Smooth muscle cell (in vitro differentiated cells): ENCODE measurements around the gene NFKB1. TPM values are rescaled to one million over a fixed set of nuclear protein-coding genes. Genes with fewer than 3 reads are reported as not detected.

Experiments
- DNase-seq: peaks from one replicate; lab custom pipeline; 2025; ENCODE audit not compliant: unreplicated experiment; lab: John Stamatoyannopoulos, UW
- H2AFZ ChIP-seq: fragments of 200-600 bp; sonication (generic); 2 replicates; pipeline ENCODE4 v1.6.0; 2016; ENCODE audit warnings: antibody characterized with exemption, low read depth, mild to moderate bottlenecking
- H3F3A ChIP-seq: fragments of 200-600 bp; sonication (generic); 2 replicates; pipeline ENCODE4 v1.6.0; 2017; ENCODE audit warnings: antibody characterized with exemption, low read depth
- H3K27ac ChIP-seq: fragments of 200-600 bp; sonication (generic); 2 replicates; pipeline ENCODE4 v1.5.1; 2016; ENCODE audit warnings: low read depth, mild to moderate bottlenecking
- H3K27me3 ChIP-seq: fragments of 200-600 bp; sonication (generic); 2 replicates; pipeline ENCODE4 v1.6.1; 2016; ENCODE audit warnings: low read depth, mild to moderate bottlenecking
- H3K36me3 ChIP-seq: fragments of 200-600 bp; sonication (generic); 2 replicates; pipeline ENCODE4 v1.5.1; 2016; ENCODE audit warnings: low read depth
- H3K4me1 ChIP-seq: fragments of 200-600 bp; sonication (generic); 2 replicates; pipeline ENCODE4 v1.5.1; 2016; ENCODE audit warnings: low read depth
- H3K4me2 ChIP-seq: fragments of 200-600 bp; sonication (generic); 2 replicates; pipeline ENCODE4 v1.6.0; 2016; ENCODE audit warnings: mild to moderate bottlenecking
- H3K4me3 ChIP-seq: fragments of 200-600 bp; sonication (generic); 2 replicates; pipeline ENCODE4 v1.5.1; 2016; ENCODE audit warnings: mild to moderate bottlenecking
- H3K79me2 ChIP-seq: fragments of 200-600 bp; sonication (generic); 2 replicates; pipeline ENCODE4 v1.6.0; 2016; ENCODE audit warnings: low read depth, mild to moderate bottlenecking
- H3K9ac ChIP-seq: fragments of 200-600 bp; sonication (generic); 2 replicates; pipeline ENCODE4 v1.6.0; 2016; ENCODE audit warnings: low read depth
- H3K9me3 ChIP-seq: fragments of 200-600 bp; sonication (generic); replicated peaks from 2 replicates; pipeline ENCODE4 v1.5.1; 2016; ENCODE audit warnings: low read depth
- H4K20me1 ChIP-seq: fragments of 200-600 bp; sonication (generic); 2 replicates; pipeline ENCODE4 v1.6.0; 2016; ENCODE audit warnings: low read depth
- WGBS: methylation state at CpG from one replicate; pipeline ENCODE4 v1.1.7; 2016; ENCODE audit warnings: low lambda C conversion rate; 5-methylcytosine and 5-hydroxymethylcytosine counted together
- polyA plus RNA-seq: library from polyadenylated mRNA; unstranded; fragments of >200 nt; fragmentation: Nextera tagmentation; extraction: Ambion mirVana; gene quantifications from 2 replicates; pipeline ENCODE4 v1.2.1, GENCODE V29; 2016
- total RNA-seq: library from RNA; depleted of rRNA; stranded (reverse); fragments of >200 nt; gene quantifications from 2 replicates; pipeline ENCODE4 v1.2.3, GENCODE V29; 2014
- TF ChIP-seq, protein P1 (sequence below): fragments of 200-600 bp; sonication (generic); IDR thresholded peaks from 2 replicates; pipeline ENCODE4 v1.5.1; 2017; ENCODE audit warnings: borderline replicate concordance, mild to moderate bottlenecking, antibody characterized with exemption; ENCODE audit not compliant: insufficient read depth, poor library complexity, severe bottlenecking

The NFKB1 gene
- total and polyA plus RNA-seq, 2 experiments from 2014 or later: 15.6 to 16.1 TPM

DNA sequence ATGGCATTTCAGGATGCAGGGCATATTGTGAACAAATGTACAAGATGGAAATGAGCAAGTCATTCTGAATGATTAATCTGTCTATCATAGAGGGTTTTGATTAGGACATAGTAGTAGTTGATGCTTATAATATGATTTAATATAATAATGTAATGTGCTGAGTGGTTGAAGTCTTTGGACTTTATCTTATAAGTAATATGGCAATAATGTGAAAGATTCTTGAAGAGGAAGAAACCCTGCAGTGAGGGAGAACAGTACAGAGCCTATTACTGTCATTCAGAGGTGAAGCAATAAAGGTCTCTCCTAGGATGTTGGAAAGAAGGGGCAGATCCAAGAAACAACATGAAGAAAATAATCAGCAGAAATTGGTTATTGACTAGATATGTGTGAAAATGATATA is 16.6 kb downstream of the NFKB1 start:
- H3K36me3 ChIP-seq: no peaks in the 10 kb centered on the region
- no peaks in the 10 kb centered on the region for H3K9me3 ChIP-seq
- DNase-seq: no peak
- no peak overlapping the region for H3K4me3 ChIP-seq
- H3K27me3 ChIP-seq: no peaks in the 10 kb centered on the region
- H3K9ac ChIP-seq: no peak overlapping the region
- H3F3A ChIP-seq: no peaks in the 10 kb centered on the region
- no peak overlapping the region for H2AFZ ChIP-seq
- H4K20me1 ChIP-seq: peaks cover 88% of the 10 kb centered on the region
- H3K79me2 ChIP-seq: peaks cover 94% of the 10 kb centered on the region
- TF ChIP-seq, protein P1, sequence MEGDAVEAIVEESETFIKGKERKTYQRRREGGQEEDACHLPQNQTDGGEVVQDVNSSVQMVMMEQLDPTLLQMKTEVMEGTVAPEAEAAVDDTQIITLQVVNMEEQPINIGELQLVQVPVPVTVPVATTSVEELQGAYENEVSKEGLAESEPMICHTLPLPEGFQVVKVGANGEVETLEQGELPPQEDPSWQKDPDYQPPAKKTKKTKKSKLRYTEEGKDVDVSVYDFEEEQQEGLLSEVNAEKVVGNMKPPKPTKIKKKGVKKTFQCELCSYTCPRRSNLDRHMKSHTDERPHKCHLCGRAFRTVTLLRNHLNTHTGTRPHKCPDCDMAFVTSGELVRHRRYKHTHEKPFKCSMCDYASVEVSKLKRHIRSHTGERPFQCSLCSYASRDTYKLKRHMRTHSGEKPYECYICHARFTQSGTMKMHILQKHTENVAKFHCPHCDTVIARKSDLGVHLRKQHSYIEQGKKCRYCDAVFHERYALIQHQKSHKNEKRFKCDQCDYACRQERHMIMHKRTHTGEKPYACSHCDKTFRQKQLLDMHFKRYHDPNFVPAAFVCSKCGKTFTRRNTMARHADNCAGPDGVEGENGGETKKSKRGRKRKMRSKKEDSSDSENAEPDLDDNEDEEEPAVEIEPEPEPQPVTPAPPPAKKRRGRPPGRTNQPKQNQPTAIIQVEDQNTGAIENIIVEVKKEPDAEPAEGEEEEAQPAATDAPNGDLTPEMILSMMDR: no peak
- no peaks in the 10 kb centered on the region for H3K4me1 ChIP-seq
- no peak overlapping the region for H3K4me2 ChIP-seq
- H3K27ac ChIP-seq: no peak overlapping the region

DNA sequence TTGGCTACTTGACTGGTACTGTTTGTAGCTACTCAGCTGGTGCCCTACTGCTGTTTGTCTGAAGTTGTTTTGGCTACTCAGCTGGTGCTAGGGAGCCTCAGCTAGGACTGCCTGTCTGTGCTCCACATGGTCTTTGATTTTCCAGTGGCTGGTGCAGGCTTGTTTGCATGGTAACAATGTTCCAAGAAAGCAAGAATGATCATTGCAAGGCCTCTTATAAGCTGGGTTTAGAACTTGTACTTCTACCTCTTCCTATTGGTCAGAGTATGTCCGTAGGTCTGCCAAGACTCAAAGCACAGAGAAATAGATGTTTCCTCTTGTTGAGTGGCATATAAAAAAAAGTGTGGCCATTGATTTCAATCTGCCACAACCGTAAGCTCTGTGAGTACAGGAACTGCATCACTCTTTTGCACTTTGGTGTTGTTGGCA is 17.6 kb downstream of the NFKB1 start:
- no peak for DNase-seq
- H3K79me2 ChIP-seq: peaks cover 94% of the 10 kb centered on the region
- H3K27ac ChIP-seq: no peak overlapping the region
- TF ChIP-seq, protein P1: no peak
- no peaks in the 10 kb centered on the region for H3K4me1 ChIP-seq
- no peaks in the 10 kb centered on the region for H3K27me3 ChIP-seq
- H3K9me3 ChIP-seq: no peaks in the 10 kb centered on the region
- no peaks in the 10 kb centered on the region for H3K36me3 ChIP-seq
- no peak overlapping the region for H3K4me3 ChIP-seq
- H3F3A ChIP-seq: no peaks in the 10 kb centered on the region
- H3K4me2 ChIP-seq: no peak overlapping the region
- no peak overlapping the region for H2AFZ ChIP-seq
- peaks cover 89% of the 10 kb centered on the region for H4K20me1 ChIP-seq
- no peak overlapping the region for H3K9ac ChIP-seq
- WGBS: 98% methylated on average over 2 of the region's 2 CpGs

DNA sequence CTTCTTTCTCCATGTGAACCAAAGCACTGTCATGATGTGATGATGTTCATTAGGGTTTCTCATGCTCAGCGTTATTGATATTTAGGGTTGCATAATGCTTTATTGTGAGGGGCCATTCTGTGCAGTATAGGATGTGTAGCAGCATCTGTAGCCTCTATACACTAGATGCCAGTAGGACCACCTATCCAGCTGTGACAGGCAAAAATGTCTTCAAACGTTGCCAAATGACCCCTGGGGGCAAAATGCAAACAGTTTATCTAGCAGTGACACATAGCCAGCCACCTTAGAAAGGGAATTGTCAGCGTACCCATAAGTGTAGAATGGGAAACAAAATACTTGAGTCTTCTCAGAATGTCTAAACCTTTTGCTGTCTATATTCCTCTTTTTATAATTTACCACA is 18.8 kb downstream of the NFKB1 start:
- H3K36me3 ChIP-seq: no peaks in the 10 kb centered on the region
- no peak for DNase-seq
- peaks cover 95% of the 10 kb centered on the region for H3K79me2 ChIP-seq
- H4K20me1 ChIP-seq: peaks cover 90% of the 10 kb centered on the region
- WGBS: 76% methylated on average over 3 of the region's 3 CpGs
- no peak overlapping the region for H3K4me3 ChIP-seq
- no peak overlapping the region for H2AFZ ChIP-seq
- H3K4me1 ChIP-seq: no peaks in the 10 kb centered on the region
- H3K27ac ChIP-seq: no peak overlapping the region
- TF ChIP-seq, protein P1: no peak
- no peak overlapping the region for H3K9ac ChIP-seq
- no peaks in the 10 kb centered on the region for H3K27me3 ChIP-seq
- no peaks in the 10 kb centered on the region for H3K9me3 ChIP-seq
- H3K4me2 ChIP-seq: no peak overlapping the region
- H3F3A ChIP-seq: no peaks in the 10 kb centered on the region

DNA sequence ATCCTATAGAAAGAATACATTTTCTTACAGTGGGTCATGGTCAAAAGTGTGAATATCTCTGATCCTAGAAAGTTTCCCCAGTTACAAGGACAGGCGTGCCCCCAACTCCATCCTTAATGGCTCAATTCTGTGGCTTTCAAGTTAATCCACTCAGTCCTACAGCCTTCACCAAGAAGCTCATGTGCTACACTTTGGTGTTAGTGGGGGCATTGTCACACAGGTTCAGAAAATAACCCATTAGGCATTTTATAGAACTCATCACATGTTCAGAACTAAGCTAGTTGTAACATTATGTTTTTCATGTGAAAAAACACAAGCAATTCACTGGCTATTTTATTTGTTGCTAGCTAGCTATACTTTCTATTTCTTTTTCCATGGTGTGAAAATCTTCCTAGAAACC is 20.4 kb downstream of the NFKB1 start:
- H3K79me2 ChIP-seq: peaks cover 95% of the 10 kb centered on the region
- DNase-seq: no peak
- no peaks in the 10 kb centered on the region for H3K36me3 ChIP-seq
- no peaks in the 10 kb centered on the region for H3K4me1 ChIP-seq
- 97% methylated on average over 1 of the region's 1 CpG for WGBS
- H3F3A ChIP-seq: no peaks in the 10 kb centered on the region
- H3K4me3 ChIP-seq: no peak overlapping the region
- no peaks in the 10 kb centered on the region for H3K27me3 ChIP-seq
- H3K4me2 ChIP-seq: peak overlapping the region; percentile 9
- no peak overlapping the region for H3K9ac ChIP-seq
- TF ChIP-seq, protein P1: no peak
- H3K27ac ChIP-seq: no peak overlapping the region
- no peak overlapping the region for H2AFZ ChIP-seq
- no peaks in the 10 kb centered on the region for H3K9me3 ChIP-seq
- H4K20me1 ChIP-seq: peaks cover 85% of the 10 kb centered on the region
